ENCODE measurements around the gene RPIA. TPM values are rescaled to one million over a fixed set of nuclear protein-coding genes. Genes with fewer than 3 reads are reported as not detected.
A peak's percentile ranks its signal among the peaks of the same experiment; 100 is the strongest.

Gene RPIA
- total and polyA plus RNA-seq, 9 of the 15 experiments (the other 6 are each of a cell fraction or from before 2014, with no cell fraction given) = 7.8 to 41.2 (median 25.8) TPM

DNA sequence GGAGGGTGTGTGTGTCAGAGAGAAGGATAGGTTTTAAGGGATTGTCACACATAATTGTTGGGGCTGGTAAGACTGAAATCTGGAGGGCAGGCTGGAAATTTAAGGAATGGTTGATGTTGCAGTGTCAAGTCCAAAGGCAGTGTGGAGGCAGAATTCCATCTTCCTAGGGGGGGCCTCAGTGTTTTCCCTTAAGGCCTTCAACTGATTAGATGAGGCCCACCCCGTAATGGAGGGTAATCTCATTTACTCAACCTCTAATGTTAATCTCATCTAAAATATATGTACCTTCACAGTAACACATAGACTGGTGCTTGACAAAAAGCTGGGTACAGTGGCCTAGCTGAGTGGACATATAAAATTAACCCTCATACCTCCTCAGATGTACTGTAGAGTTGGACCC is 30.9 kb upstream of the RPIA start:
- ChIA-PET CTCF (ENCODE audit: low intra/inter-chr PET ratio) (no interaction called here), POLR2A (no interaction called here)
- no peak overlapping the region for H3K9ac ChIP-seq (ENCODE audit: insufficient read depth in 1 of 2, low read depth in 2 of 2, low read length in 2 of 2)
- no peaks in the 10 kb centered on the region for H3K9me1 ChIP-seq (ENCODE audit: control insufficient read depth, insufficient read depth, low read length)
- no peak overlapping the region for H3K4me3 ChIP-seq
- no peaks in the 10 kb centered on the region for H4K20me1 ChIP-seq (replicated peaks; ENCODE audit: control insufficient read depth, insufficient read depth, low read length)
- no peak overlapping the region for H3K4me2 ChIP-seq (ENCODE audit: insufficient read depth, low read length)
- intact Hi-C loops (cut with micrococcal nuclease) (no loop called here), in situ Hi-C loops (cut with MboI) (no loop called here)
- ATAC-seq (no peak), DNase-seq (ENCODE audit: extremely low read depth in 1 of 4, low spot score in 3 of 4) (no peak), FAIRE-seq (no peak)
- BruUV-seq (replicated peaks) = no TSS peak
- no peaks in the 10 kb centered on the region for H3K36me3 ChIP-seq (ENCODE audit: control insufficient read depth, insufficient read depth, low read length)
- no peak overlapping the region for H3K27ac ChIP-seq (ENCODE audit: extremely low read depth, low read depth, low read length)
- WGBS (ENCODE audit: insufficient coverage, low coverage, missing lambda C conversion rate) = 92% methylated on average over 1 of the region's 1 CpG
- no peaks in the 10 kb centered on the region for H3K27me3 ChIP-seq (ENCODE audit: control insufficient read depth in 2 of 2, insufficient read depth in 2 of 2, low read length in 2 of 2)
- no peaks in the 10 kb centered on the region for H3K79me2 ChIP-seq (ENCODE audit: control insufficient read depth, insufficient read depth, low read length)
- peak; percentile 99 for TF ChIP-seq ZNF134 (CRISPR knock-in tag; conservative IDR thresholded peaks at IDR 0.05)
- TF ChIP-seq FOXM1 (IDR thresholded peaks at IDR 0.05; ENCODE audit: low read depth) = peak; percentile 38; the same call in 1 of the 2 replicates
- no peak for TF ChIP-seq FOXM1 (CRISPR knock-in tag; IDR thresholded peaks at IDR 0.05; ENCODE audit: low read depth)
- TF ChIP-seq MAZ (CRISPR knock-in tag; conservative IDR thresholded peaks at IDR 0.05 in 1 of 2, IDR thresholded peaks at IDR 0.05 in 1 of 2) = no peak
- peak; percentile 82 for TF ChIP-seq RBM25 (IDR thresholded peaks at IDR 0.05; ENCODE audit: low read depth, low read length, severe bottlenecking)
- no peak overlapping the region for H2AFZ ChIP-seq (ENCODE audit: low read depth, low read length)
- H3K4me1 ChIP-seq (replicated peaks in 1 of 2; ENCODE audit: control insufficient read depth in 2 of 2, insufficient read depth in 2 of 2, low read length in 2 of 2) = peaks cover 3 to 24% of the 10 kb centered on the region in 2 experiments; a peak in 4 of 5 replicates
- H3K9me3 ChIP-seq (replicated peaks; ENCODE audit: control insufficient read depth, insufficient read depth, low read depth, low read length) = no peaks in the 10 kb centered on the region

DNA sequence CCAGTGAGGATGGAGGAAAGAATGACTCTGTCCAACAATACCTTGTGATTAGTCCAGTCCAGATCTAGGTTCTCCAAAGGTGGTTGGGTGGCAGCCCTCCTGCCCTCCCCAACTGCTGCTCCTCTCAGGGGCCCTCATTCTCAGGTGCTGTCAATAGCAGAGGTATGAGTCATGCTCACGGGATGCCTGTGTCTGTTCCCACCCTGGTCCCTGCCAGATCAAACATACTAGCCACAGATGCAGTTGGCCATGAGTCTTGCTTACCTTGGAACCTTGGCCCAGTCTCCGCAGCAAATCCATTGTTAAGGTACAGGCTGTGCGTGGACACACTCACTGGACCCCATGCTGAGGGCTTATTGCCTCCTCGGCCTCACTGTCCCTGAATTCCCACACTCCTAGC is 24.9 kb upstream of the RPIA start:
- FAIRE-seq (no peak), ATAC-seq (no peak), DNase-seq (ENCODE audit: extremely low read depth in 1 of 4, low spot score in 3 of 4) (no peak)
- Histone ChIP-seq H3K27me3 (ENCODE audit: control insufficient read depth in 2 of 2, insufficient read depth in 2 of 2, low read length in 2 of 2) (no peaks in the 10 kb centered on the region), H3K4me1 (replicated peaks in 1 of 2; ENCODE audit: control insufficient read depth in 2 of 2, insufficient read depth in 2 of 2, low read length in 2 of 2) (no peaks in the 10 kb centered on the region; a peak in 1 of 5 replicates), H3K4me3 (no peak overlapping the region), H4K20me1 (replicated peaks; ENCODE audit: control insufficient read depth, insufficient read depth, low read length) (no peaks in the 10 kb centered on the region), H3K79me2 (ENCODE audit: control insufficient read depth, insufficient read depth, low read length) (no peaks in the 10 kb centered on the region), H3K9me1 (ENCODE audit: control insufficient read depth, insufficient read depth, low read length) (no peaks in the 10 kb centered on the region), H3K9me3 (replicated peaks; ENCODE audit: control insufficient read depth, insufficient read depth, low read depth, low read length) (no peaks in the 10 kb centered on the region), H2AFZ (ENCODE audit: low read depth, low read length) (no peak overlapping the region), H3K4me2 (ENCODE audit: insufficient read depth, low read length) (no peak overlapping the region), H3K27ac (ENCODE audit: extremely low read depth, low read depth, low read length) (no peak overlapping the region), H3K36me3 (ENCODE audit: control insufficient read depth, insufficient read depth, low read length) (no peaks in the 10 kb centered on the region), H3K9ac (ENCODE audit: insufficient read depth in 1 of 2, low read depth in 2 of 2, low read length in 2 of 2) (peak overlapping the region in 1 of 2 experiments; percentile 29; a peak in 1 of 4 replicates)
- intact Hi-C loops (cut with micrococcal nuclease) = loop anchor here (5.0 kb wide), 1 partner anchor 39 kb away; the partner anchor contains the start of gene EIF2AK3
- ChIA-PET CTCF (ENCODE audit: low intra/inter-chr PET ratio) (interaction anchor here (0.6 to 1.3 kb wide), 2 partner anchors 39 to 76 kb away, joined by 3 to 6 read pairs; partner anchors contain the start of gene EIF2AK3), POLR2A (interaction anchor here (1.0 kb wide), 1 partner anchor 67 kb away, joined by 3 read pairs; no protein-coding TSS in a partner anchor)
- in situ Hi-C loops (cut with MboI) = loop anchor here (5.0 kb wide), 1 partner anchor 74 kb away; no protein-coding TSS in a partner anchor
- no TSS peak for BruUV-seq (replicated peaks)
- 21% methylated on average over 4 of the region's 4 CpGs for WGBS (ENCODE audit: insufficient coverage, low coverage, missing lambda C conversion rate)
- TF ChIP-seq SRSF9 (IDR thresholded peaks at IDR 0.05; ENCODE audit: borderline replicate concordance, low read depth, low read length) = no peak
- TF ChIP-seq, protein P1, sequence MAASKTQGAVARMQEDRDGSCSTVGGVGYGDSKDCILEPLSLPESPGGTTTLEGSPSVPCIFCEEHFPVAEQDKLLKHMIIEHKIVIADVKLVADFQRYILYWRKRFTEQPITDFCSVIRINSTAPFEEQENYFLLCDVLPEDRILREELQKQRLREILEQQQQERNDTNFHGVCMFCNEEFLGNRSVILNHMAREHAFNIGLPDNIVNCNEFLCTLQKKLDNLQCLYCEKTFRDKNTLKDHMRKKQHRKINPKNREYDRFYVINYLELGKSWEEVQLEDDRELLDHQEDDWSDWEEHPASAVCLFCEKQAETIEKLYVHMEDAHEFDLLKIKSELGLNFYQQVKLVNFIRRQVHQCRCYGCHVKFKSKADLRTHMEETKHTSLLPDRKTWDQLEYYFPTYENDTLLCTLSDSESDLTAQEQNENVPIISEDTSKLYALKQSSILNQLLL (CRISPR knock-in tag; IDR thresholded peaks at IDR 0.05; ENCODE audit: borderline replicate concordance) = no peak
- no peak for TF ChIP-seq BHLHE40 (IDR thresholded peaks at IDR 0.05; ENCODE audit: low read length)
- TF ChIP-seq, protein P2, sequence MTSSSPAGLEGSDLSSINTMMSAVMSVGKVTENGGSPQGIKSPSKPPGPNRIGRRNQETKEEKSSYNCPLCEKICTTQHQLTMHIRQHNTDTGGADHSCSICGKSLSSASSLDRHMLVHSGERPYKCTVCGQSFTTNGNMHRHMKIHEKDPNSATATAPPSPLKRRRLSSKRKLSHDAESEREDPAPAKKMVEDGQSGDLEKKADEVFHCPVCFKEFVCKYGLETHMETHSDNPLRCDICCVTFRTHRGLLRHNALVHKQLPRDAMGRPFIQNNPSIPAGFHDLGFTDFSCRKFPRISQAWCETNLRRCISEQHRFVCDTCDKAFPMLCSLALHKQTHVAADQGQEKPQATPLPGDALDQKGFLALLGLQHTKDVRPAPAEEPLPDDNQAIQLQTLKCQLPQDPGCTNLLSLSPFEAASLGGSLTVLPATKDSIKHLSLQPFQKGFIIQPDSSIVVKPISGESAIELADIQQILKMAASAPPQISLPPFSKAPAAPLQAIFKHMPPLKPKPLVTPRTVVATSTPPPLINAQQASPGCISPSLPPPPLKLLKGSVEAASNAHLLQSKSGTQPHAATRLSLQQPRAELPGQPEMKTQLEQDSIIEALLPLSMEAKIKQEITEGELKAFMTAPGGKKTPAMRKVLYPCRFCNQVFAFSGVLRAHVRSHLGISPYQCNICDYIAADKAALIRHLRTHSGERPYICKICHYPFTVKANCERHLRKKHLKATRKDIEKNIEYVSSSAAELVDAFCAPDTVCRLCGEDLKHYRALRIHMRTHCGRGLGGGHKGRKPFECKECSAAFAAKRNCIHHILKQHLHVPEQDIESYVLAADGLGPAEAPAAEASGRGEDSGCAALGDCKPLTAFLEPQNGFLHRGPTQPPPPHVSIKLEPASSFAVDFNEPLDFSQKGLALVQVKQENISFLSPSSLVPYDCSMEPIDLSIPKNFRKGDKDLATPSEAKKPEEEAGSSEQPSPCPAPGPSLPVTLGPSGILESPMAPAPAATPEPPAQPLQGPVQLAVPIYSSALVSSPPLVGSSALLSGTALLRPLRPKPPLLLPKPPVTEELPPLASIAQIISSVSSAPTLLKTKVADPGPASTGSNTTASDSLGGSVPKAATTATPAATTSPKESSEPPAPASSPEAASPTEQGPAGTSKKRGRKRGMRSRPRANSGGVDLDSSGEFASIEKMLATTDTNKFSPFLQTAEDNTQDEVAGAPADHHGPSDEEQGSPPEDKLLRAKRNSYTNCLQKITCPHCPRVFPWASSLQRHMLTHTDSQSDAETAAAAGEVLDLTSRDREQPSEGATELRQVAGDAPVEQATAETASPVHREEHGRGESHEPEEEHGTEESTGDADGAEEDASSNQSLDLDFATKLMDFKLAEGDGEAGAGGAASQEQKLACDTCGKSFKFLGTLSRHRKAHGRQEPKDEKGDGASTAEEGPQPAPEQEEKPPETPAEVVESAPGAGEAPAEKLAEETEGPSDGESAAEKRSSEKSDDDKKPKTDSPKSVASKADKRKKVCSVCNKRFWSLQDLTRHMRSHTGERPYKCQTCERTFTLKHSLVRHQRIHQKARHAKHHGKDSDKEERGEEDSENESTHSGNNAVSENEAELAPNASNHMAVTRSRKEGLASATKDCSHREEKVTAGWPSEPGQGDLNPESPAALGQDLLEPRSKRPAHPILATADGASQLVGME (CRISPR knock-in tag; IDR thresholded peaks at IDR 0.05) = no peak
